GM21737 (cell line): ENCODE measurements around the gene KDM4C.

Source experiments
- ATAC-seq: cut with Tn5 transposase; IDR thresholded peaks from one replicate; pipeline ENCODE4 v1.9.1; 2021; ENCODE audit warnings: mild to moderate bottlenecking, moderate library complexity; ENCODE audit not compliant: unreplicated experiment

Gene KDM4C

GRCh38 chr9:6852243-6852963 lies 94.6 kb downstream of the KDM4C start:
- no peak for ATAC-seq

- ATAC-seq = no peak
Measured at GRCh38 chr9:6855860-6856259, 98.1 kb downstream of the KDM4C start.

- ATAC-seq = no peak
Measured at GRCh38 chr9:6864102-6864501, 106.3 kb downstream of the KDM4C start.

- ATAC-seq = no peak
Measured at GRCh38 chr9:6869081-6869948, 111.5 kb downstream of the KDM4C start.

GRCh38 chr9:6870149-6870548 lies 112.4 kb downstream of the KDM4C start:
- no peak for ATAC-seq

GRCh38 chr9:6870650-6871477 lies 113.1 kb downstream of the KDM4C start:
- ATAC-seq = no peak

- ATAC-seq = no peak
Measured at GRCh38 chr9:6873857-6874256, 116.1 kb downstream of the KDM4C start.

- ATAC-seq = no peak
Measured at GRCh38 chr9:6876195-6876894, 118.6 kb downstream of the KDM4C start.

- no peak for ATAC-seq
Measured at GRCh38 chr9:6877671-6878161, 119.9 kb downstream of the KDM4C start.

GRCh38 chr9:6880626-6881025 lies 122.9 kb downstream of the KDM4C start:
- ATAC-seq = no peak

- no peak for ATAC-seq
Measured at GRCh38 chr9:6884101-6884500, 126.3 kb downstream of the KDM4C start.

GRCh38 chr9:6884990-6885389 lies 127.2 kb downstream of the KDM4C start:
- ATAC-seq = no peak

GRCh38 chr9:6887051-6887450 lies 129.3 kb downstream of the KDM4C start:
- no peak for ATAC-seq

- ATAC-seq = no peak
Measured at GRCh38 chr9:6889868-6890267, 132.1 kb downstream of the KDM4C start.

- peak; percentile 28 for ATAC-seq
Measured at GRCh38 chr9:6893350-6894131, 135.8 kb downstream of the KDM4C start.

- ATAC-seq = peak; percentile 88
Measured at GRCh38 chr9:6894135-6894534, 136.4 kb downstream of the KDM4C start.

- no peak for ATAC-seq
Measured at GRCh38 chr9:6895754-6896153, 138.0 kb downstream of the KDM4C start.

- no peak for ATAC-seq
Measured at GRCh38 chr9:6896562-6896961, 138.8 kb downstream of the KDM4C start.

GRCh38 chr9:6897207-6897822 lies 139.5 kb downstream of the KDM4C start:
- ATAC-seq = no peak
